GM19468 (cell line): ENCODE measurements around the gene MSLN.

Experiments
- ATAC-seq: cut with Tn5 transposase; IDR thresholded peaks from one replicate; pipeline ENCODE4 v1.9.1; 2021; ENCODE audit warnings: mild to moderate bottlenecking, moderate library complexity, moderate number of reproducible peaks; ENCODE audit not compliant: unreplicated experiment; ENCODE audit errors: extremely low read depth

The MSLN gene

GRCh38 chr16:722835-723633 is 37.5 kb upstream of the MSLN start:
- ATAC-seq = no peak

- ATAC-seq = no peak
These were observed 36.8 kb upstream of the MSLN start for GRCh38 chr16:723695-724094.

GRCh38 chr16:724188-725040 is 36.1 kb upstream of the MSLN start:
- no peak for ATAC-seq

- ATAC-seq = no peak
These were observed 35.5 kb upstream of the MSLN start for GRCh38 chr16:725041-725376.

- no peak for ATAC-seq
These were observed 34.9 kb upstream of the MSLN start for GRCh38 chr16:725463-726187.

DNA sequence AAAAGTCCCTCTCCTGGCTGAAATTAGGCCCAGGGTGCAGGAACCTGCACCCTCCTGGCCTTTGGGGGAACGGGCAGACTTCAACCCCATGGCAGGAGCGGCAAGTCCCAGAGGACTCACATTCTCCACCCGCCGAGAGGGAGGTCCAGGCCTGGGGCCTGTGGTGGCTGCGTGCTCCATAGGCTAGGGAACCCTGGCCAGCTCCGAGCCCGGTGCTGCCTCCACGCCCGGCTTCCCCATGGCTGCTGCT is 34.4 kb upstream of the MSLN start:
- ATAC-seq = no peak

- no peak for ATAC-seq
These were observed 33.9 kb upstream of the MSLN start, which contains the start of the genes CCDC78 and HAGHL for GRCh38 chr16:726438-727290. Gene CCDC78, minus strand, starts transcription at chr16:726443. Its CDS starts 76 bp downstream, at chr16:726367. Gene HAGHL, plus strand, starts transcription at chr16:727106. Its CDS starts 404 bp downstream, at chr16:727510.

DNA sequence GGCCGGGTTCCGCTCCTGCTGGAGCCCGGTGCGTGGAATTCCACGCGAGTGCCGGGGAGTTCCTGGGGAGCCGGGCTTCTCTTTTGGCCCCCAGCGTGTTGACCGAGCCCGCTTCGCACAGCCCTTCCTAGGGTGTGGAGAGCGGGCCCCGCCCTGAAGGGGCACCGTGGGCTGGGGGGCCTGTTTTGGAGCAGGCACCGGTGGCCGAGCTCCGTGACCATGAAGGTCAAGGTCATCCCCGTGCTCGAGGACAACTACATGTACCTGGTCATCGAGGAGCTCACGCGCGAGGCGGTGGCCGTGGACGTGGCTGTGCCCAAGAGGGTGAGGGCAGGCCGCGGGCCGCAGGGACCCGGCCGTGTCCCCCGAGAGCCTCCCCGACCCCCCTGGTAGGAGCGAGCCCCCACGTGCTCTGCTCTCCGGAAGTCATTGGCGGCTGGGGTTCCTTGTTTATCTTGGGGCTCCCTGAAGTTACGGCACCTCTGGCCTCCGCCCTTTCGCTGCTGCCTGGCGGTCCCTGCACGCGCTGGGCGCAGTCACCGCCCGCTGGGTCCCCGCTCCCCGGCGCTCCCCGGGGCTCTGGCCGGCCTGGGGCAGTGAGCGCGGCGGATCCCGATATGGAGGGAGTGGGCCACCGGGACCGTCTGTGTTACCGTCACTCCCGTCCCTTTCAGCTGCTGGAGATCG is 33.1 kb upstream of the MSLN start:
- ATAC-seq = no peak

DNA sequence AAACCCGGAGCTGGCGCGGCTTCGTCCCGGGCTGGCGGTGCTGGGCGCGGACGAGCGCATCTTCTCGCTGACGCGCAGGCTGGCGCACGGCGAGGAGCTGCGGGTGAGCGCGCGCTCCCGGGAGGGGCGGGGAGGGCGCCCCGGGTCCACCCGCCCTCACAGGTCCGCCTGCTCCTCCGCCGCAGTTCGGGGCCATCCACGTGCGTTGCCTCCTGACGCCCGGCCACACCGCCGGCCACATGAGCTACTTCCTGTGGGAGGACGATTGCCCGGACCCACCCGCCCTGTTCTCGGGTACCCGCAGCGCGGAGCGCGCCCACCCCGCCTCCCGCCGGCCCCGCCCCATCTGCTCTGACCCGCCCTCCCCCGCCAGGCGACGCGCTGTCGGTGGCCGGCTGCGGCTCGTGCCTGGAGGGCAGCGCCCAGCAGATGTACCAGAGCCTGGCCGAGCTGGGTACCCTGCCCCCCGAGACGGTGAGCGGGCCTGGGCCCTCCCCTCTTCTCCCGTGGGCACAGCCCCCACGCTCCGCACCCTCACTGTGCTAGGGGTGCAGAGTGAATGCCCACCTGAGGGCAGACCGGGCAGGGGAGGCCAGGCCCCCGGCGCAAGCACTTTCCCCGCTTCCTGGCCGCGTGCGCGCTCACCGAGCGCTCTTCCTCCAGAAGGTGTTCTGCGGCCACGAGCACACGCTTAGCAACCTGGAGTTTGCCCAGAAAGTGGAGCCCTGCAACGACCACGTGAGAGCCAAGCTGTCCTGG is 32.2 kb upstream of the MSLN start:
- ATAC-seq = no peak

GRCh38 chr16:728890-729744 is 31.4 kb upstream of the MSLN start:
- no peak for ATAC-seq

- no peak for ATAC-seq
These were observed 30.5 kb upstream of the MSLN start for GRCh38 chr16:729768-730665.

- no peak for ATAC-seq
These were observed 29.6 kb upstream of the MSLN start for GRCh38 chr16:730666-731509.

DNA sequence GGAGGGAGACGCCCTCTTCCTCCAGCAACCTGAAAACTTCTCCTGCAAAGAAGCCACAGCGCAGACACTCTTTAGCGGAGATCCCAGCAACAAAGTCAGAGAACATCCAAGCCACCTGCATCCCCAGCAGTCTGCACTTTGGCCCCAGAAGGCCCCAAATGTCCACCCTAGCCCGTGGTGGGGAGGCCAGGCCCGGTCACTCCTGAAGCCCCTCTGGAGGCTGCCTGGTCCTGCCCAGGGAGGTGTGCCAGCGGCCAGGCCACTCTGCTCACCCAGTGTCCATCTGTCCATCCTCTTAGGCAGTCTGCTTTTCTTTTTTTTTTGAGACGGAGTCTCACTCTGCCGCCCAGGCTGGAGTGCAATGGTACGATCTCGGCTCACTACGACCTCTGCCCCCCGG is 28.2 kb upstream of the MSLN start:
- ATAC-seq = no peak

DNA sequence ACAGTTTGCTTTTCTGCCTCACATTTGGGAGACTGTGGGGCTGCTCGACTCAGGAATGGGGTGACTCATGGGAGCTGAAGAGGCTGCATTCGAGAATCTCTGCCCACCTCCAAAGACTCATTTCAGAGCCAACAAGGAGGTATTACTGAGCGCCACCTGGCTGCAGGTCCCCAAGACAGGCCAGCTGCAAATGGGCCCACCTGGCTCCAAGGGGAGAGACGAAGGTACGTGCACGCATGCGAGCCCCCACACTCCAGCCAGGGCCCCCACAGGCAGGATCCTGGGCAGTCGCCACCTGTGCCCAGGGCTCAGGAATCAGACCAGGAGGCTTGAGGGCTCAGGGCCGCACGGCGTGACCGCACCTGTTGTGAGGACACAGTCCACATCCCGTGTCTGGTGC is 27.6 kb upstream of the MSLN start:
- no peak for ATAC-seq

DNA sequence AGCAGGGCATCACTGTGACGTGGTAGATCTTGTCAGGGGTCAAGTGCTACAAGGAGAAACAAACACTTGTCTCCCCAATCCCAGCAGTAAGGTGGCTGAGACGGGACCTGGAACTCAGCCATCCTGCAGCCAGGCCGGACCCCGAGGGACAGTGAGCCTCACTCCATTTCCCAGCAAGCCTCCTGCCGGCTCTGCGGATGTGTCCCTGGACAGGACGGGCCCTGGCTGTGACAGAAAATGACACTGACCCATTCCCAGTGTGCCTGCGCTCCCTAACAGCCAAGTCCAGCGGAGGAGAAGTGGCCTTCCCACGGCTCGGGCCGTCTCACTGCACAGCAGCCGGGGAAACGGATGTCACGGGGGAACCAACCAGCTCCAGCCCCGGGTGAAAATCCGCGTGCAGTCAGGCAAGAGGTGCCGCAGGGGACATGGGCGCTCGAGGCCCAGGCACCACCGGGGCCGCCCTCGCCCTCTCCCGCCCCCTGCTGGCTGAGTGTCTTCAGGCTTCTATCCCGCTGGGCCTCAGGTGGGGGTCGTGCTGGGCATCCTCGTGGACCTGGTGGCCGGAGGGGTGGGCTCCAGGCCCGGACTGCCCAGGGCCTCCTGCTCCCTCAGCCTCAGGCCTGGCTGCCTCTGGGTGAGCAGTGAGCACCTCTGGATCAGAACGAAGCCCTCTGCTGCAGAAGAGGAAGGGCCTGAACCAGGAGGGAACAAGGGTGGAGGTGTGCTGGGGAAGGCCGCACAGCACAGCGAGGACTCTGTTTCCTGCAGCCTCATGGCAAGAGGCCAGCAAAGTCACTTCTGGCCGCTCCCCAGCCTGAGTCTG is 26.9 kb upstream of the MSLN start:
- no peak for ATAC-seq
